HG02798 (cell line): ENCODE measurements around the gene MMEL1.
"Not testable (repeated sequence)": the region's sequence is repeated elsewhere in the genome, so short reads cannot be mapped to it uniquely, and the experiment has no call there.

ENCODE experiments used
- ATAC-seq: cut with Tn5 transposase; IDR thresholded peaks from one replicate; pipeline ENCODE4 v1.9.1; 2021; ENCODE audit warnings: mild to moderate bottlenecking; ENCODE audit not compliant: unreplicated experiment, poor library complexity

The MMEL1 gene

GRCh38 chr1:2632561-2633361, at the start of gene MMEL1:
TSS of gene MMEL1 (minus strand) at chr1:2633016. CDS start at chr1:2629484, 3,532 bp downstream.
- no peak for ATAC-seq

- ATAC-seq: not testable (repeated sequence)
Observed at GRCh38 chr1:2676726-2677125, 43.9 kb upstream of the MMEL1 start.

GRCh38 chr1:2671656-2672055, 38.8 kb upstream of the MMEL1 start:
- not testable (repeated sequence) for ATAC-seq

GRCh38 chr1:2659806-2660205, 27.0 kb upstream of the MMEL1 start:
- not testable (repeated sequence) for ATAC-seq

GRCh38 chr1:2657909-2658308, 25.1 kb upstream of the MMEL1 start:
- not testable (repeated sequence) for ATAC-seq

- not testable (repeated sequence) for ATAC-seq
Observed at GRCh38 chr1:2657124-2657523, 24.3 kb upstream of the MMEL1 start.

GRCh38 chr1:2655598-2656434, 23.0 kb upstream of the MMEL1 start:
- not testable (repeated sequence) for ATAC-seq

GRCh38 chr1:2654443-2654948, 21.7 kb upstream of the MMEL1 start:
- ATAC-seq: not testable (repeated sequence)

GRCh38 chr1:2653741-2654442, 21.1 kb upstream of the MMEL1 start:
- ATAC-seq: not testable (repeated sequence)

- ATAC-seq: not testable (repeated sequence)
Observed at GRCh38 chr1:2652926-2653571, 20.2 kb upstream of the MMEL1 start.

GRCh38 chr1:2652152-2652925, 19.5 kb upstream of the MMEL1 start:
- ATAC-seq: not testable (repeated sequence)

GRCh38 chr1:2650967-2651645, 18.3 kb upstream of the MMEL1 start:
- no peak for ATAC-seq

- no peak for ATAC-seq
Observed at GRCh38 chr1:2646837-2647236, 14.0 kb upstream of the MMEL1 start.

- no peak for ATAC-seq
Observed at GRCh38 chr1:2645776-2646175, 13.0 kb upstream of the MMEL1 start.

- no peak for ATAC-seq
Observed at GRCh38 chr1:2645143-2645542, 12.3 kb upstream of the MMEL1 start.

GRCh38 chr1:2644591-2645101, 11.8 kb upstream of the MMEL1 start:
- no peak for ATAC-seq

- ATAC-seq: no peak
Observed at GRCh38 chr1:2644171-2644570, 11.4 kb upstream of the MMEL1 start.

- ATAC-seq: no peak
Observed at GRCh38 chr1:2643414-2644077, 10.7 kb upstream of the MMEL1 start.
